Inflammatory macrophage treated with lipopolysaccharide for 1 hour (primary cell): ENCODE measurements around the gene TMEM238.

Experiments used
- DNase-seq, 2 donors: peaks; one replicate each; pipeline ENCODE4 v3.0.0-alpha.2; 2020 to 2022

Gene TMEM238

DNA sequence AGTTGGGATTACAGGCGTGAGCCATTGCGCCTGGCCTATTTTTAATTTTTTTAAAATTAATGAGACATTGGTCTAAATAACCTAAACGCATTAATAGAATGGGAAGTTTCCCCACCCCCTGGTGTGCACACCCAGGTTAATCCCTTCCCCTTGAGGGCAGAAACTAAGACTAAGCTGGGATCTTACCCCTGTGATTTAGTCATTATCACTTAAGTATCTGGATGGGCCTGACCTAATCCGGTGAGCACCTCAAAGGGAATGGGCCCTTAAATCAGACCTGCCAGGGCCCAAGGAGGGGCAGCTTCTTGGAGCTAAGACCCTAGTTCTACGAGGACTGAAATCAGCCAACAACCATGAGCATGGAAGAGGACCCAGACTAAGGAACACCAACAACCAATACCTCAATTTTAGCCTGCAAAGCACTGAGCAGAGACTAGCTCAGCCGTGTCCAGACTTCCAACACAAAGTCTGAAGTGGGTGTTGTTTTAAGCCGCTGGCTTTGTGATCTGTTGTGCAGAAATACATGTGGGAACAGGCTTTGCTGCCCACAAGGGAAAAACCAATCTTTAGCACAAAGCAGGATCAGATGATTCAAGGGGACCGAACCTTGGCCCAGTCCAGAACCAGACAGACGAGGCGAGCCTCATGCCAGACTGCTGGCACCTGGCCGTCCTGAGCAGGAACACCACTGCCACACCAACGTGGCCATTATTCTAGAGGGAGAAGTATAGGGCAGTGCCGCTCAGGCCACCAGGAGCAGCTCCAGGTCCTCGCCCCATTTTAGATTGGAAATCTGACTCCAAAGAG, 16.4 kb upstream of the TMEM238 start:
- DNase-seq = no peak

DNA sequence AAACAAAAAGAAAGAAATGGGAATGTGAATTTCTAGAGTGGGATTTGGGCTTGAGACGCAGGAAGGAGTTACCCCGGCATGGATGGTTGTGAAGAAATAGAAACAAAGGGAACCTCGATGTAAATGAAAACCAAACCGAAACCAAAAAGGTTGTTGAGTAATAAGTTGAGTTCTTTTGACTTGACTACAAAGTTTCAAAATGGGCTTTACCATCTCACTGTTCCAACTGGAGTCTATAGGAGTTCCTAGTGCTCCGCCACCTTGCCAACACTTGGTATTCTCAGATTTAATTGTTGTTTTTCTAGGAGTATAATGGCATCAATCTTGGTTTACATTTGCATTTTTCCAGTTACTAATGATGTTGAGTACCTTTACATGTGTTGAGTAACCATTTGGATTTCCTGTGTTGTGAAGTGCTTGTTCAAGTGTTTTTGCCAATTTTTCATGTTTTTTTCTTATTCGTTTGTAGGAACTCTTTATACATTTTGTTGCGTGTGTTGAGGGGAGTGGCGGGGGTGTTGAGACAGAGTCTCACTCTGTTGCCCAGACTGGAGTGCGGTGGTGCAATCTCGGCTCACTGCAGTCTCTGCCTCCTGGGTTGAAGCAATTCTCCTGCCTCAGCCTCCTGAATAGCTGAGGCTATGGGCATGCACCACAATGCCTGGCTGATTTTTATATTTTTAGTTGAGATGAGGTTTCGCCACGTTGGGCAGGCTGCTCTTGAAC, 14.3 kb upstream of the TMEM238 start:
- DNase-seq = peak; percentile 70 to 86

GRCh38 chr19:55392820-55393761, 9.0 kb upstream of the TMEM238 start:
- DNase-seq = no peak

DNA sequence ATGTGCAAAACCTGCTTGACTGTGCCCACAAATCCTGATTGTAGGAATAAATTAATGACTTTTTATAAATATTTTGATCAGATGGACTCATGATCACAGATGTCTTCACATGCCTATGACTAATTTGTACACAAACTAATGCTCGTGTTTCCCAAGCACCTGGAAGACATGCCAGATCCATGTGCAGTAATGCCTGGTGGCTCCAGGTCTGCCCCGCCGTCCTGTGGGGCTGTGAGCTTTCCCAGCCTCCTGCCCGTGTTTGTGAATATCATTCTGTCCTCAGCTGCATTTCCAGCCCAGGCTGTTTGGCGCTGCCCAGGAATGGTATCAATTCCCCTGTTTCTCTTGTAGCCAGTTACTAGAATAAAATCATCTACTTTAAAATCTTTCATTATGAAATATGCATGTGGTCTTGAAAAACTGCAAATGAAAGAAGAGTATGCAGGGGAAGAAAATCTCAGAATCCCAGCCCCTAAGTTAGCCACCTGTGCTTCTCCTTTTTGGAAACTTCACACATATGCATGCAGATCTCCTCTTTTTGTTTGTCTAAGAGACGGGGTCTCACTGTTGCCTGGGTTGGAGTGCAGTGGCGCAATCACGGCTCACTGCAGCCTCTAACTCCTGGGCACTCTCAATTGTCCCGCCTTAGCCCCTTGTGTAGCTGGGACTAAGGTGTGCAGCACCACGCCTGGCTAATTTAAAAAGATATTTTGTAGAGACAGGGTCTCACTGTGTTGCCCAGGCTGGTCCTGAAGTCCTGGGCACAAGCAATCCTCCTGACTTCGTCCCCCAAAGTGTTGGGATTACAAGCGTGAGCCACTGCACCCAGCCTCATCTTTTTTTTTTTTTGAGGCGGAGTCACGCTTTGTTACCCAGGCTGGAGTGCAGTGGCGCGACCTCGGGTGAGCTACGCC, 7.9 kb upstream of the TMEM238 start:
- no peak for DNase-seq

DNA sequence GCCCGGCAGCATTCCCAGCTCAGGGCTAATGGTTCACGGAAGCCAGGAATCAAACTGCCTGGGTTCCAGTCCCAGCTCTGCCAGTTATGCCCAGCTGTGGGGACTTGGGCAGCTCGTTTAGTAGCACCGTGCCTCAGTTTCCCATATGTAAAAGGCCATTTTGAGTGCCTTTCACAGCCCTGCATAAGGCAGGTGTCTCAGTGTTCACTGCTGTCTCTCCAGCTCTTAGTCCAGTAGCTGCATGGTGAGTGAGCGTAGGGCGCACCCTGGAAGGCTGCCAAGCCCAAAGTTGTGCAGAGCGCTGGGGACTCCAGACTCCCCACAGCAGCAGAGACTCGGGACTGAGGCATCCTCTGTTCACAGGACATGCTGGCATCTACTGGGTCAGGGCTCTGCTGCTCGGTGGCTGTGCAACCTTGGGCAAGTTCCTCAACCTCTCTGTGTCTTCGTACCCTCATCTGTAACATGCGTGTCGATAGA, 7.1 kb upstream of the TMEM238 start:
- DNase-seq = no peak

- no peak for DNase-seq
Measured at GRCh38 chr19:55390461-55390880, 6.4 kb upstream of the TMEM238 start.

GRCh38 chr19:55389386-55390317, 5.6 kb upstream of the TMEM238 start:
- no peak for DNase-seq

GRCh38 chr19:55387736-55388497, 3.8 kb upstream of the TMEM238 start:
- no peak for DNase-seq

- peak in 1 of 2 donors; percentile 10 for DNase-seq
Measured at GRCh38 chr19:55386493-55386971, 2.4 kb upstream of the TMEM238 start.

DNA sequence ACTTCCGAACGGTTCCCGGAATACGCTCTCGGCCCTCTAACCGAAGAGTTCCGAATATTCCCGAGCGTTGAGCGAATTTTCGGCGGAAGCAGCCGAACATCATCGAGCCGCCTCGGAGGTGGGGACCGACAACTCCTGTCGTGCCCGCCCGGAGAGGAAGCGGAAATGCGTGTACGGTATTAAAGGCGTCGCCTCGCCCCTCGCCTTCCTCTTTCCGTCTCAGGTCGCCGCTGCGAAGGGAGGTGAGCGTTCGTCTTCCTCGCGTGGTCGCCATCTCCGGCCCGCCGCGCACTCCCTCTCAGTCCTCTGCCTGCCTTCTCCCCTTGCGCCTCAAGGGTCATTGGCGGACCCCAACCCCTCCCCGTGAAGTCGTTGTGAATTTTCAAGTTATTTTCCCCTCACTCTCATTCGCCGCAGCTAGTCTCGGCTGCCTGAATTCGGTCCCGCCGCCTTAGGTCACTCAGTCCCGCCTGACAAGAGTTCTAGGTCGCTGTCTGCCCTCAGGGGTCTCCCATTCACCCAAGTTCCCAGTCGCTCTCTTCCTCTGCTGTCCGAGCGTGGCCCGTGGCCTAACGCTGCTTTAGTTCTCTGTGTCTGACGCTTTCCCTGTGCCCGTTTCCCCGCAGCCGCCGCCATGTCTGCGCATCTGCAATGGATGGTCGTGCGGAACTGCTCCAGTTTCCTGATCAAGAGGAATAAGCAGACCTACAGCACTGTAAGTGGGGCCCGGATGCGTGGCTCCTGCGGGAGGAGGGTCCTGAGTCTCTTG, 1.8 kb upstream of the TMEM238 start, which contains the start of gene RPL28:
RPL28 (plus strand) TSS at position 209 of the 769 bp plus-strand sequence; CDS start at position 635, 426 bp downstream.
- DNase-seq = peak; percentile 98 to 100

DNA sequence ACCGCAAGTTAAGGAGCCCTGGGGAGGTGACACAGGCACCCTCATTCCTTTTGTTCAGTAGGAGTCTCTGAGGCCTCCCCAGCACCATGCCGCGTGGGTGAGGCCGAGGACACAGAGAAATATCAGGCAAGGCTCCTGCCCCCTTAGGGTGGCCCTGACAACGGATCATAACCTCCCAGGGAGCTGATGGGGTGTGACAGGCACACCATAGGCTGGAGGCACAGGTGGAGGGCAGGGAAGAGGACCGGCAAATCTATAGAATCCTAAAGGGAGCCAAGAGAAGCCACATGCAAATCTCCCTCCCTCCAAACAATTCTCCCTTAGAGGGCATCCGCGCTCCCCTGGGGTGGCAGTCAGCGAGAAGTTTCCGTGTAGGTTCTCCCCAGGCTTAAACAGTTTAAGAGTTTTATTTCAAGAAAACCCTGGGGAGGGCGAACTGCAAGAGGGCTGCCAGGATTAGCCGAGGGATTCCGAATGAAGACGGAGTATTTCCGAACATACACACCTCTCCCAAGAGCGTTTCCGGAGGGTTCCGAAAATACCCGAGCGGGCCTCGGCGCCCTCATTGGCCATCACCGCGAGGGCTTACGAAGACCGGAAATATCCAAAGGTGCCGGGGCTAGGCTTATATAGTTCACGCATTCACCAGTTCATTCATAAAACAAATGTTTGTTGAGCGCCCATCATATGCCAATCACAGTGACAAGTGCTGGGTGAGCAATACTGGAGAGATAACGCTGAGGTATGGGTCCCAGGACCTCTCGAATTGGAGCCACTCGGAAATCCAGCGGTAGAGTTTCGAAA, 1.0 kb upstream of the TMEM238 start:
- peak; percentile 91 to 98 for DNase-seq

DNA sequence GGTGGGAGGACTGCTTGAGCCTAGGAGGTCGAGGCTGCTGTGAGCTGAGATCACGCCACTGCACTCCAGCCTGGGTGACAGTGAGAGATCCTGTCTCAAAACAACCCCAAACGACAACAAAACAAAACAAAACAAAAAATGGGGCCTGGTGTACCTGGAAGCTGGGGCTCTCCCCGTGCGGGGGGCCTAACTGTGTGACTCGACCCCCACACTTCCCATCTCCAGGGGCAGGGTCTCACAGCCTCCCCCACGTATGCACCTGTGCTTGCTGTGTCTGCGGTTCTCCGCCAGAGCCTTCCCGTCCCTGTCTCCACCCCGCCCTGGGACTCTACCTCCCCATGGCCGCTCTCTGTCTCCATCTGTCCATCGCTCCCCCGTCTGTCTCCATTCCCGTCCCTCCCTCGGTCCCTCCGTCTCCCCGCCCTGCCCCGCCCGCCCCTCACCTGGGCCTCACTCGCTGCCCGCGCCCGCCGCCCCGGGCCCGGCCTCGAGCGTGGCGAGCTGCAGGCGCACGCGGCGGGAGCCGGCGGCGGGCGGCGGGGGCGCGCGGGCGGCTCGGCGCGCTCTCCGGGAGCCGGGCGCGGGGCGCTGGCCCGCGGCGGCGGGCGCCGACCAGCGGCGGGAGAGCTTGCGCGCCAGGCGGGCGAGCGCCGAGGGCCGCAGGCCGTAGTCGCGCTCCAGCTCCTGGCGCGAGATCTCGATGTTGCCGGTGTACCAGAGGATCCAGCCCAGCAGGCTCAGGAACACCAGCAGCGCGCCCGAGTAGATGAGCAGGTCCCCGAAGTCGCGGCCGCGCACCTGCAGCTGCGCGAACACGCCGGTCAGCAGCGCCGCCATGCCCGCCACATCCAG, 587 bp downstream of the TMEM238 start:
- peak; percentile 33 to 59 for DNase-seq

DNA sequence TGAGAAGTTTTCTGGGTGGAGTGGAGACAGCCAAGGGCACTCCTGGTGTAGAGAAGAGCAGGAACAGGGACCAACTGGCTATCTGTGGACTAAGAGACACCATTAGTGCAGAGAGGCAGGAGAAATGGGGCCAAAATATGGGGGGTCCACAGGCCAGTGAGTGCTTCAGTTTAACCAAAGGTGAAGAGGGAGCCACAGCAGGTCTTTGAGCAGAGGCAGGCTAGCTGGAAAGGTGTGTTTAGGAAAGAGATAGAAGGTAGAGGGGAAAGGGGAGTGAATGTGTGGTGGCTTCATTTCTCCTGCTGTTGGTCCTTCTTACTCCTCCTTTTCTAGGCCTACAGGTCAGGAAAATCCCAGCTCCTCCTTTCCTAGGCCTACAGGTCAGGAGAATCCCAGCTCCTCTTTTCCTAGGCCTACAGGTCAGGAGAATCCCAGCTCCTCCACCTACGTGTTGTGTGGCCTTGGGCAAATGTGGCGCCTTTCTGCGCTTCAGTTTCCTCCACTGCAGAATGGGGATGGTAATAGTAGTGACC, 1.5 kb downstream of the TMEM238 start:
- DNase-seq = no peak

- DNase-seq = no peak
Measured at GRCh38 chr19:55382013-55382412, 2.1 kb downstream of the TMEM238 start.

GRCh38 chr19:55379174-55379573, 4.9 kb downstream of the TMEM238 start:
- no peak for DNase-seq

- DNase-seq = no peak
Measured at GRCh38 chr19:55377356-55378131, 6.5 kb downstream of the TMEM238 start.
